ENCODE data around the gene DCLRE1B.

The DCLRE1B gene

DNA sequence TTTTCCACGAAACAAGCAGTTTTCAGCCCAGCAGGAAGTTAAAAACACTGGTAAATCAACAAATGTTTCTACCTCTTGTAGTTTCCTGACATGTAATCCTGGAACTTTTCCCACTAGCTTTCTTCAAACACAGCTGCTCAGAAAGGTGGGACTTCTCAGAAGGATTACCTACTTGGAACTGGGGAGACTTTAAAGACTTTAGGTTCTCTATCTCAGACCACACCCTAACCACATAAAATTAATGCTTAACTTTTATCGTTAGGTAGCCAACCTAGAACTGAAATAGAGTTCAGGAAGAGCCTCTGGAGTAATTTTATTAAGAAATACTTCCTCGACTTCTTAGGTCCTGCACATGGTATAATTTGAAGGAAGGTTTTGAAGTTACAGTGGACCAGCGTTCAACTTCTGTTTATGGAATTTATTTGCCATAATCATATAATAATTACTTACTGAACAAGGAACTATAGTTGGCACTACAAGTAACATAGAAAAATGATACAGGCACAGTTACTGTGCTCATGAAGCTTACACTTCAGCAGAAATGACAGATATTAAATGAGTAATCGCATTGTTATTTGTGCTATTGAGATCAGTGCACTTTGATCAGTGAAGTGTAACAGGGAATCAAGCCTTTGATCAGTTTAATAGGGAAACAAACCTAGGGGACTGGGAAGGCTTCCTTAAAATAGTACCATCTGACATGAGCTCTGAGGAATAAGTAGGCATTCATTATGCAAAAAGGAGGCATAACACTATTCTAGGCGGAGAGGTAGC, 17.5 kb upstream of the DCLRE1B start, which contains the start of gene BCL2L15:
Gene BCL2L15 (minus strand): TSS at position 180 of the 774 bp plus-strand sequence. CDS start 206 bp downstream, outside the sequence.
- no peak for DNase-seq (ENCODE audit: low read depth)

- DNase-seq (ENCODE audit: low read depth) = no peak
Observed at GRCh38 chr1:113890816-113891215, 14.3 kb upstream of the DCLRE1B start.

- no peak for DNase-seq (ENCODE audit: low read depth)
Observed at GRCh38 chr1:113891631-113892220, 13.4 kb upstream of the DCLRE1B start.

GRCh38 chr1:113893267-113893666, 11.9 kb upstream of the DCLRE1B start:
- DNase-seq (ENCODE audit: low read depth) = no peak

- no peak for DNase-seq (ENCODE audit: low read depth)
Observed at GRCh38 chr1:113895098-113895497, 10.0 kb upstream of the DCLRE1B start.

- no peak for DNase-seq (ENCODE audit: low read depth)
Observed at GRCh38 chr1:113895961-113896360, 9.2 kb upstream of the DCLRE1B start.

GRCh38 chr1:113898241-113898814, 6.8 kb upstream of the DCLRE1B start:
- no peak for DNase-seq (ENCODE audit: low read depth)

- no peak for DNase-seq (ENCODE audit: low read depth)
Observed at GRCh38 chr1:113899111-113899510, 6.0 kb upstream of the DCLRE1B start.

DNA sequence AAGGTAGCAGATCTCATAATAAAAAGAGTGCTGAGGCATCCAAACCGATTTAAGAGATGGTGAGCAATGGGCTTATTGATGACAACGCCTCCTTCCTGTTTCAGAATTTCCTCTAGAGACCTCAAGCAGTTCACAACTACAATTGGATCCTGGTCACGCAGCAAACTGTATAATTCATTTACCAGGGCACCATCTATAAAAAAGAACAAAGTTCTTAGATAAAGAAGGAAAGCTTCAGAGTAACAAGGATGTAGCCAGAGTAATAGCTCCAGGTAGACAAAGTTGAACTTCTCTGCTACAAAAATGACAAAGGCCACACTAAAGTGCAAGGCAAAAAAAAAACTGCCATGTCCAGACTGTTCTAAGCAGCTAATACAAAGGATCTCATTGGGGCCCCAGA, 3.9 kb upstream of the DCLRE1B start:
- no peak for DNase-seq (ENCODE audit: low read depth)

- no peak for DNase-seq (ENCODE audit: low read depth)
Observed at GRCh38 chr1:113903501-113904292, 1.4 kb upstream of the DCLRE1B start.

- no peak for DNase-seq (ENCODE audit: low read depth)
Observed at GRCh38 chr1:113904293-113904673, 843 bp upstream of the DCLRE1B start.

GRCh38 chr1:113905435-113905861, 322 bp downstream of the DCLRE1B start:
- no peak for DNase-seq (ENCODE audit: low read depth)

GRCh38 chr1:113912594-113913311, 7.6 kb downstream of the DCLRE1B start:
- DNase-seq (ENCODE audit: low read depth) = no peak

GRCh38 chr1:113913312-113913668, 8.2 kb downstream of the DCLRE1B start:
- no peak for DNase-seq (ENCODE audit: low read depth)

GRCh38 chr1:113913887-113914664, 8.9 kb downstream of the DCLRE1B start:
- no peak for DNase-seq (ENCODE audit: low read depth)

DNA sequence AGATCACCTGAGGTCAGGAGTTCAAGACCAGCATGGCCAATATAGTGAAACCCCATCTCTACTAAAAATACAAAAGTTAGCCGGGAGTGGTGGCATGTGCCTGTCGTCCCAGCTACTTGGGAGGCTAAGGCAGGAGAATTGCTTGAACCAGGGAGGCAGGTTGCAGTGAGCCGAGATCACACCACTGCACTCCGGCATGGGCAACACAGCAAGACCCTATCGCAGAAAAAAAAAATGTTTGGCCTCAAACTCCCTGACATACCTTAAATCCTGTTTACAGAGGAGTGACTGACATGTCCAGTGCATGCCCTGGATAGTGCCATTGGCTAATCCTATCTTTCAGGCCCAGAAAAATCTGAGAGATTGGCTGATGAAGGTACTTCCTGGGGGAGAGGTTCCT, 11.8 kb downstream of the DCLRE1B start:
- no peak for DNase-seq (ENCODE audit: low read depth)

DNA sequence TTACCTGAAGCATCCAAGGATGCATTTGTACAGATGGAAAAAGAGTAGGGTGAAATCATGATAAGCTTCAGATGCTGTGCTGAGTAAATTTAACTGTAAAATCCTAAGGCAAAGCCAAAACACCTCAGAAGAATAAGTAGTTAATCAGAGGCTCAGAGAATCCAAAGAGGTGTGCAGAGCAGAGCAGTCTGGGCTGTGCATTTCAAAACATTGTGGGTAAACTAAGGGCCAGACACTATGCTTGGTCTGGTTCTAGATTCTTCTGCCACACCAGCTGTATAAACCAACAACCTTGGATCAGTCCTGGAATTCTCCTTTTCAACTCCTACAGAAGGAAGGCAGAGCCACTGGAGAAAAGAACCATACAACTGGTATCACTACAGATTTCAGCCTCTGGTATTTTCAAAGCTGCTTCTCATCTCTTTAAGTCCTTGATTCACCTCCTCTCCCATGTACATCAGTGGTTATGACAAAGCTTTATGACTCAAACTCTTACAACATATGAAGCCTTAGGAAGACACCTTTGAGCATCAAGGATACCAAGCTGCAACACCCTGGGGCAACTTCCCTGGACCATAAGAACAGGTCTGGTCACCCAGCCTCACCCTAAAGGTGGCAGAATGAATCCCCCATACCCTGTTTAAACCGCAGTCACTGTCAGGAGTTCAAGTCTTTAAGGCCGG, 12.4 kb downstream of the DCLRE1B start:
- DNase-seq (ENCODE audit: low read depth) = no peak

DNA sequence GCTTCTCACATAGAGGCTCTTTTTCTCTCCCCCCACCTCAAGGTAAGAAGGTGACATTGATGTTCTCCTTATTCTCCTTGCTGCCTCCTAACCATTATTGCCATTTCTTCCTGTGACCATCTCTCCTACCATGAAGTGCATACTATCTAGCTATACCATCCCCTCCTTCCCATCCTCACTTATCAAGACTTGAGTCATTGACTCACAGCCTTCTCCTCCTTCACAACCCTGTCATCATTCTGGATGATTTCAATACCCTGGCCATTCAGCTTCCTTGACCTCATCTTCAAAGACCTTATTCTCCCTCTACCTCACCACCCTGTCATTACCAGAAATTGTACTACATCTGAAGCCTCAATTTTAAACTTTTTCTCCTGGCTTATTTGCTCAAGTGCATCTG, 13.1 kb downstream of the DCLRE1B start:
- DNase-seq (ENCODE audit: low read depth) = no peak

- DNase-seq (ENCODE audit: low read depth) = no peak
Observed at GRCh38 chr1:113922957-113923356, 17.8 kb downstream of the DCLRE1B start.

DNA sequence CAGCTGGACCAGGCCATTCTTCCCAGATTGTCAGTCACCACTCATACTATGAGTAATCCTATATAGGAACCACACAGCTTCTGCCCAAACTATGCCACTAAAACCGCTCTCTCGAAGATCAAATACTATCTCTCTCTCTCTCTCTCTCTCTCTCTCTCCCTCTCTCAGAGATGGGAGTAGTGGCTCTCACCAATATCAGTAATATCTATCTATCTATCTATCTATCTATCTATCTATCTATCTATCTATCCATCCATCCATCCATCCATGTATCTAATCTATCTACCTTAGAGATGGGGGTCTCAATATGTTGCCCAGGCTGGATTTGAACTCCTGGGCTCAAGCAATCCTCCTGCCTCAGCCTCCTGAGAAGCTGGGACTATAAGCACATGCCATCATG, 19.3 kb downstream of the DCLRE1B start:
- no peak for DNase-seq (ENCODE audit: low read depth)
